HG02981 (cell line): ENCODE data around the gene SVBP.
"Not testable (repeated sequence)": the region's sequence is repeated elsewhere in the genome, so short reads cannot be mapped to it uniquely, and the experiment has no call there.

Experiments
- ATAC-seq: cut with Tn5 transposase; IDR thresholded peaks from one replicate; pipeline ENCODE4 v1.9.1; 2021; ENCODE audit warnings: mild to moderate bottlenecking, moderate library complexity; ENCODE audit not compliant: unreplicated experiment

The SVBP gene

GRCh38 chr1:42841440-42842147 is 24.4 kb upstream of the SVBP start:
- ATAC-seq: no peak

GRCh38 chr1:42841010-42841409 is 23.8 kb upstream of the SVBP start:
- no peak for ATAC-seq

GRCh38 chr1:42838482-42839190 is 21.4 kb upstream of the SVBP start:
- no peak for ATAC-seq

- no peak for ATAC-seq
These were observed 20.5 kb upstream of the SVBP start for GRCh38 chr1:42837709-42838108.

GRCh38 chr1:42835422-42835821 is 18.2 kb upstream of the SVBP start:
- ATAC-seq: no peak

- no peak for ATAC-seq
These were observed 17.6 kb upstream of the SVBP start for GRCh38 chr1:42834803-42835202.

GRCh38 chr1:42833981-42834380 is 16.8 kb upstream of the SVBP start:
- no peak for ATAC-seq

GRCh38 chr1:42832641-42833240 is 15.5 kb upstream of the SVBP start:
- ATAC-seq: no peak

GRCh38 chr1:42831273-42831672 is 14.1 kb upstream of the SVBP start:
- no peak for ATAC-seq

GRCh38 chr1:42830631-42831030 is 13.4 kb upstream of the SVBP start:
- no peak for ATAC-seq

- no peak for ATAC-seq
These were observed 8.0 kb upstream of the SVBP start for GRCh38 chr1:42825036-42825851.

GRCh38 chr1:42824481-42825035 is 7.4 kb upstream of the SVBP start:
- no peak for ATAC-seq

GRCh38 chr1:42822800-42823392 is 5.7 kb upstream of the SVBP start:
- ATAC-seq: no peak

GRCh38 chr1:42821690-42822089 is 4.5 kb upstream of the SVBP start:
- no peak for ATAC-seq

GRCh38 chr1:42820813-42821212 is 3.6 kb upstream of the SVBP start:
- ATAC-seq: no peak

- no peak for ATAC-seq
These were observed 779 bp upstream of the SVBP start for GRCh38 chr1:42817976-42818375.

- no peak for ATAC-seq
These were observed 207 bp upstream of the SVBP start for GRCh38 chr1:42817440-42817767.

- no peak for ATAC-seq
These were observed 1.1 kb downstream of the SVBP start for GRCh38 chr1:42815941-42816584.

GRCh38 chr1:42814815-42815214 is 2.4 kb downstream of the SVBP start:
- not testable (repeated sequence) for ATAC-seq

GRCh38 chr1:42807056-42807668 is 10.0 kb downstream of the SVBP start:
- ATAC-seq: no peak
